Panc1 (cell line): ENCODE results near the gene OTUB1. TPM values are rescaled to one million over a fixed set of nuclear protein-coding genes. Genes with fewer than 3 reads are reported as not detected.

Source experiments
- ATAC-seq: fragments of 200-7000 bp; cut with Tn5 transposase; 2 replicates; pipeline ENCODE4 v1.9.1; 2020; ENCODE audit warnings: mild to moderate bottlenecking, moderate library complexity
- Bru-seq: library from RNA; stranded (reverse); fragments of 400-500 nt; gene quantifications from one replicate; lab custom pipeline; 2021; lab: Mats Ljungman, UMichigan
- BruChase-seq, 2 experiments: library from RNA; stranded (reverse); fragments of 400-500 nt; gene quantifications; one replicate each; lab custom pipeline; 2021; lab: Mats Ljungman, UMichigan
- BruUV-seq: library from RNA; stranded (reverse); fragments of 400-500 nt; replicated peaks from 2 replicates; lab custom pipeline; 2021; lab: Mats Ljungman, UMichigan
- CTCF ChIA-PET: fragments of 300-600 bp; sonication (Branson Sonifier 250); formaldehyde crosslinking; loops from one replicate; lab custom pipeline; 2022; ENCODE audit warnings: antibody characterized with exemption; lab: Charles Lee
- POLR2A ChIA-PET: fragments of 300-600 bp; sonication (Branson Sonifier 250); formaldehyde crosslinking; loops from one replicate; lab custom pipeline; 2022; ENCODE audit warnings: antibody characterized with exemption; lab: Charles Lee
- DNase-seq: peaks from one replicate; pipeline ENCODE4 v3.0.0-alpha.2; 2010; ENCODE audit warnings: low read depth, low spot score
- H3K27ac ChIP-seq: 2 replicates; pipeline ENCODE4 v1.5.1; 2011; ENCODE audit warnings: mild to moderate bottlenecking, low read length, inconsistent platforms
- H3K27me3 ChIP-seq: fragments of 200-500 bp; sonication (Bioruptor generic); 2 replicates; pipeline ENCODE4 v1.6.0; 2014; ENCODE audit warnings: low read length, inconsistent platforms; ENCODE audit not compliant: control insufficient read depth, insufficient read depth
- H3K36me3 ChIP-seq: fragments of 200-500 bp; sonication (Bioruptor generic); 2 replicates; pipeline ENCODE4 v1.5.1; 2014; ENCODE audit warnings: inconsistent platforms, mild to moderate bottlenecking, low read length, moderate library complexity; ENCODE audit not compliant: control insufficient read depth, insufficient read depth
- H3K4me1 ChIP-seq: 2 replicates; pipeline ENCODE4 v1.5.1; 2011; ENCODE audit warnings: inconsistent platforms, mild to moderate bottlenecking, low read length, moderate library complexity; ENCODE audit not compliant: control insufficient read depth, insufficient read depth
- H3K4me3 ChIP-seq, 2 experiments: 2 replicates each; pipeline ENCODE4 v1.5.1; 2011 to 2012; ENCODE audit warnings: low read depth in 2 of 2, low read length in 2 of 2, mild to moderate bottlenecking in 2 of 2, inconsistent platforms in 1 of 2, moderate library complexity in 1 of 2
- H3K9me3 ChIP-seq: fragments of 200-500 bp; sonication (Bioruptor generic); 2 replicates; pipeline ENCODE4 v1.5.1; 2014; ENCODE audit warnings: low read depth, mild to moderate bottlenecking, inconsistent platforms, low read length, moderate library complexity; ENCODE audit not compliant: control insufficient read depth, insufficient read depth
- POLR2AphosphoS5 ChIP-seq: IDR thresholded peaks from 2 replicates; pipeline ENCODE4 v1.6.1; 2012; ENCODE audit warnings: mild to moderate bottlenecking, low read depth, low read length, moderate library complexity
- REST ChIP-seq, 2 experiments: IDR thresholded peaks; 2 replicates each; pipeline ENCODE4 v1.6.1; 2011 to 2012; ENCODE audit warnings: low read depth in 2 of 2, control low read depth in 1 of 2, low read length in 1 of 2, mild to moderate bottlenecking in 1 of 2, moderate library complexity in 1 of 2; ENCODE audit not compliant: insufficient read depth in 1 of 2
- SIN3A ChIP-seq: IDR thresholded peaks from 2 replicates; pipeline ENCODE4 v1.6.1; 2012; ENCODE audit warnings: low read depth, mild to moderate bottlenecking, low read length, moderate library complexity, borderline replicate concordance; ENCODE audit not compliant: insufficient read depth
- TCF7L2 ChIP-seq: IDR thresholded peaks from 2 replicates; pipeline ENCODE4 v1.6.1; 2011; ENCODE audit warnings: mild to moderate bottlenecking, low read depth, low read length, inconsistent platforms
- in situ Hi-C: cut with HindIII; loops from 2 replicates; pipeline ENCODE4 v1.10.0; 2016; ENCODE audit warnings: low sequenced_read_pairs, low pct_unique_long_range_greater_than_20kb
- intact Hi-C: fragments of 100-400 bp; cut with micrococcal nuclease; formaldehyde crosslinking; loops from one replicate; pipeline ENCODE4 v1.10.0; 2022; ENCODE audit not compliant: unreplicated experiment
- long read RNA-seq: library from polyadenylated mRNA; unstranded; transcript quantifications from one replicate; pipeline ENCODE4 v2.0.0, GENCODE V29; 2021; ENCODE audit not compliant: unreplicated experiment
- polyA plus RNA-seq: library from polyadenylated mRNA; unstranded; fragments of >200 nt; gene quantifications from one replicate; pipeline ENCODE4 v1.2.1, GENCODE V29; 2012; ENCODE audit warnings: missing spikeins; ENCODE audit not compliant: insufficient read length
- total RNA-seq: library from RNA; stranded (reverse); gene quantifications from one replicate; pipeline ENCODE4 v1.2.1, GENCODE V29; 2021; ENCODE audit not compliant: unreplicated experiment
- TF ChIP-seq, protein P1 (sequence below): fragments of 450-650 bp; IDR thresholded peaks from 2 replicates; pipeline ENCODE4 v1.5.1; 2017; ENCODE audit warnings: mild to moderate bottlenecking

OTUB1 gene, protein sequence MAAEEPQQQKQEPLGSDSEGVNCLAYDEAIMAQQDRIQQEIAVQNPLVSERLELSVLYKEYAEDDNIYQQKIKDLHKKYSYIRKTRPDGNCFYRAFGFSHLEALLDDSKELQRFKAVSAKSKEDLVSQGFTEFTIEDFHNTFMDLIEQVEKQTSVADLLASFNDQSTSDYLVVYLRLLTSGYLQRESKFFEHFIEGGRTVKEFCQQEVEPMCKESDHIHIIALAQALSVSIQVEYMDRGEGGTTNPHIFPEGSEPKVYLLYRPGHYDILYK
- total RNA-seq (118 TPM), Bru-seq, nascent RNA (percentile 70 among the genes with signal in this experiment), BruChase-seq, experiment 1, labeled RNA remaining after a 2-hour chase (percentile 78 among the genes with signal in this experiment), BruChase-seq, experiment 2, labeled RNA remaining after a 6-hour chase (percentile 88 among the genes with signal in this experiment)
- polyA plus RNA-seq: 169 TPM
- long read RNA-seq, transcript OTUB1-209 (7 exons, 1,729 nt): major isoform, 153 of 236 reads
- long read RNA-seq, transcript OTUB1-201 (6 exons, 2,493 nt): minor isoform, 20 of 236 reads
- long read RNA-seq, partial matches to known transcripts: 11 of 236 reads
- long read RNA-seq, other reads (novel, unspliced or antisense): 50 of 236 reads

- peaks cover 2% of the 10 kb centered on the region; the same call in 1 of the 2 replicates for H3K36me3 ChIP-seq
- H3K4me1 ChIP-seq: peaks cover 25% of the 10 kb centered on the region
- H3K27ac ChIP-seq: peak within 1 kb of the TSS; percentile 90
- H3K9me3 ChIP-seq: no peaks in the 10 kb centered on the region
- peak within 1 kb of the TSS; percentile 89 to 93 for H3K4me3 ChIP-seq
- DNase-seq (peak; percentile 65), ATAC-seq (peak; percentile 95)
- no TSS peak for BruUV-seq
- in situ Hi-C loops (no loop called here), intact Hi-C loops (no loop called here)
- no peaks in the 10 kb centered on the region for H3K27me3 ChIP-seq
- TF ChIP-seq TCF7L2: 0 out of 2 replicates have a peak, but pooled peaks have one; percentile 31
- TF ChIP-seq, protein P1, sequence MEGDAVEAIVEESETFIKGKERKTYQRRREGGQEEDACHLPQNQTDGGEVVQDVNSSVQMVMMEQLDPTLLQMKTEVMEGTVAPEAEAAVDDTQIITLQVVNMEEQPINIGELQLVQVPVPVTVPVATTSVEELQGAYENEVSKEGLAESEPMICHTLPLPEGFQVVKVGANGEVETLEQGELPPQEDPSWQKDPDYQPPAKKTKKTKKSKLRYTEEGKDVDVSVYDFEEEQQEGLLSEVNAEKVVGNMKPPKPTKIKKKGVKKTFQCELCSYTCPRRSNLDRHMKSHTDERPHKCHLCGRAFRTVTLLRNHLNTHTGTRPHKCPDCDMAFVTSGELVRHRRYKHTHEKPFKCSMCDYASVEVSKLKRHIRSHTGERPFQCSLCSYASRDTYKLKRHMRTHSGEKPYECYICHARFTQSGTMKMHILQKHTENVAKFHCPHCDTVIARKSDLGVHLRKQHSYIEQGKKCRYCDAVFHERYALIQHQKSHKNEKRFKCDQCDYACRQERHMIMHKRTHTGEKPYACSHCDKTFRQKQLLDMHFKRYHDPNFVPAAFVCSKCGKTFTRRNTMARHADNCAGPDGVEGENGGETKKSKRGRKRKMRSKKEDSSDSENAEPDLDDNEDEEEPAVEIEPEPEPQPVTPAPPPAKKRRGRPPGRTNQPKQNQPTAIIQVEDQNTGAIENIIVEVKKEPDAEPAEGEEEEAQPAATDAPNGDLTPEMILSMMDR: no peak
- no peak for TF ChIP-seq SIN3A
- no peak for TF ChIP-seq REST (IDR thresholded peaks at IDR 0.05; ENCODE audit: insufficient read depth in 1 of 2, low read depth in 2 of 2, low read length in 1 of 2)
- TF ChIP-seq POLR2AphosphoS5: peak; percentile 94
- ChIA-PET CTCF (no interaction called here), POLR2A (interaction anchor here (0.6 to 0.7 kb wide), 2 partner anchors 21 to 264 kb away, joined by 3 to 4 read pairs; no protein-coding TSS in a partner anchor)
These were observed at the start of gene OTUB1 for GRCh38 chr11:63986156-63986931. TSS of gene OTUB1 (plus strand) at chr11:63986438. CDS start at chr11:63986457, 19 bp downstream.

GRCh38 chr11:63937713-63938478, 48.3 kb upstream of the OTUB1 start:
- DNase-seq (peak; percentile 20), ATAC-seq (peak; percentile 57)
- no TSS peak for BruUV-seq
- H3K27ac ChIP-seq: peak overlapping the region; percentile 92
- ChIA-PET CTCF (no interaction called here), POLR2A (no interaction called here)
- TF ChIP-seq, protein P1: no peak
- no peaks in the 10 kb centered on the region for H3K27me3 ChIP-seq
- H3K4me3 ChIP-seq: peak overlapping the region; percentile 65 to 91
- intact Hi-C loops (no loop called here), in situ Hi-C loops (no loop called here)
- H3K4me1 ChIP-seq: peaks cover 16% of the 10 kb centered on the region
- H3K36me3 ChIP-seq: no peaks in the 10 kb centered on the region
- H3K9me3 ChIP-seq: no peaks in the 10 kb centered on the region
